GM21381 (cell line): ENCODE measurements around the gene EXTL2.
"Not testable (repeated sequence)": the region's sequence is repeated elsewhere in the genome, so short reads cannot be mapped to it uniquely, and the experiment has no call there.

ENCODE experiments used
- ATAC-seq: cut with Tn5 transposase; IDR thresholded peaks from one replicate; pipeline ENCODE4 v1.9.1; 2021; ENCODE audit warnings: mild to moderate bottlenecking, moderate library complexity; ENCODE audit not compliant: unreplicated experiment

The EXTL2 gene, protein sequence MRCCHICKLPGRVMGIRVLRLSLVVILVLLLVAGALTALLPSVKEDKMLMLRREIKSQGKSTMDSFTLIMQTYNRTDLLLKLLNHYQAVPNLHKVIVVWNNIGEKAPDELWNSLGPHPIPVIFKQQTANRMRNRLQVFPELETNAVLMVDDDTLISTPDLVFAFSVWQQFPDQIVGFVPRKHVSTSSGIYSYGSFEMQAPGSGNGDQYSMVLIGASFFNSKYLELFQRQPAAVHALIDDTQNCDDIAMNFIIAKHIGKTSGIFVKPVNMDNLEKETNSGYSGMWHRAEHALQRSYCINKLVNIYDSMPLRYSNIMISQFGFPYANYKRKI

DNA sequence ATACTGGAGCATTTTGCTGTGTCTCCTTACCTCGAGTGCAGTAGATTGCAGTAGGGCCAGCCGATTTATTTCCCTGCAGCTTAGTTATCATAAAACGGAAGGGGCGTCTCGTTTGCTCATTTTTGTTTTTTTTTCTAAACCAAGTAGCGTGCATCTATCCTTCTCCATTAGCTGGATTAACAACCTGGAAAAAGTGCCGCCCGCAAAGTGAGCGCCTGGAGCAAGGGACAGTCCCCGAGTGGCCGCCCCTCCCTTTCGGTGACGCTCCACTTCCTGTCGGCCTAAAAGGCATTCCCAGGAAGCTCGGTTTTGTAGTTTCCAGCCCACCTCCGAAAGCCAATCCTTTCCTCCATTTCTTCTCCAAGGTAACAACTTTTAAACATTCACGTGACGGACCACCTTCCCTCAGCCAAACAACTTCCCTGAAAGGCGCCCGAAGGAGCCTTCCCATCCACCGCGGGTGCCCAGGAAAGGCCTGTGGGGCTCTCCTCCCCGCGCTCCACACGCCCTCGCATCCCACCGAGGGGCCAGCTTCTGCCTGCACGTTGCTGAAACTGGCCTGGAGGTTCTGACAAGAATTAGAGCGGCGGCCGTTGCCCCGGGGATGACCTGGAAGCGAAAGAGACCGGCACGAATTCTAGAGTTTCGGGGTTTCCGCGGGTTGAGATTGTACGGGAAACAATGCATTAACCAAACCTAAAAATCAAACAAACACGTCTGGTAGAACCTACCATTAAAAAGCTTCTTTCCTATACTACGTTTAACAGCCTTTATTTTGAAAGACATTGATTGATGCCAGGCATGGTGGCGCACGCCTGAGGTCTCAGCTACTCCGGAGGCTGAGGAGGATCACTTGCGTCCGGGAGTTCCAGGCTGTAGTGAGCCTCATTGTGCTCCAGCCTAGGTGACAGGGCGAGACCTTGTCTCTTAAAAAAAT lies at the start of gene EXTL2:
TSS of gene EXTL2 (minus strand) at position 240 of the 937 bp plus-strand sequence. CDS start 6,085 bp downstream, outside the sequence.
- ATAC-seq: peak; percentile 39

DNA sequence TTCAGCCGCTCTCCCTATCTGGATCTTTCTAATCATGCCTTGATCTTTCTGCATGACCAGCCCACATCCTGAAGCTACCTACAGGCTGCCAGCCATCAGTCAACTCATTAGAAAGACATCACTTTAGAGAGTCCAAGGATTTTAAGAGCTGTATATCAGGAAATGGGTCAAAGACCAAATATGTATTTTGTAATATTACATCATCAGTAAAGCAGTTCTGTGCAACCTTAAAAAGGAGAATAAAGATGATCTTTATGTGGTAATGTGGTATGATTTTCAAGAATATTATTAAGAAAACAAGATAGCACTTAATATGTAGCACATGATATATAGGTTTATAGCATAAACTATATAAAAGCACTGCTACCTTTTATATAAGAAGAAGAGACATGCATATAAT lies 48.9 kb upstream of the EXTL2 start:
- ATAC-seq: no peak

DNA sequence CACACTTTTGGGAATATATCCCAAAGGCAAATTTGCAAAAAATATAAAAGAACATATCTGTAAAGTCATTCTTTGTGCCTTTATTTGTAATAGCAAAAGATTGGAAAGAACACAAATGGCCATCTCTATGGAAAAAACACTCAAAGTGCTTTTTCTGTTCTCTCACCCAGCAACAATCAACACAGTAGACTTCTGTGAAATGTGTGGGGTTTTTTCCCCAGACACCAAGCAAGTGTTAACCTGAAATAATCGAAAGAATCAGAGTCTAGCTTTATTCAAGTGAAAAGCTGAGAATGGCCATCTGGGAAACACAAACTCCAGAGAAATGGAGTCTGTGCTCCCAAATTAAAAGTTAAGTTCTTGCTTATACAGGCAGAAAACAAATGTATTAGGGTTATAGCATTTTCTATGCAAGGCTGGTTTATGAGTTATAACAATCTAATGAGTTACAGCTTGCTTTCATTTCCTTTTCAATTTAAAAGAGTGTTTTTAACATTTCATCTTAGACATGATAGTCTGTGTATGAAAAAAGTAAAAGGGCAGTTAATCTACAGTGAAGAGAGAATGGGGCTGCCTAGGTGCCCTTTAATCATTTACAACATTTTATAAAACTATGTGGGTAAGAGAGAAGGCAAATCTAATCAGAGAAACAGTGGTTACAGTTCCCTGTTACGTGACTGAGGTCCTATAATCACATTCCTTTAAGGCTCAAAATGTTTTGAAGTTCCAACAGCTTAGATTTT lies 47.8 kb upstream of the EXTL2 start:
- ATAC-seq: no peak

DNA sequence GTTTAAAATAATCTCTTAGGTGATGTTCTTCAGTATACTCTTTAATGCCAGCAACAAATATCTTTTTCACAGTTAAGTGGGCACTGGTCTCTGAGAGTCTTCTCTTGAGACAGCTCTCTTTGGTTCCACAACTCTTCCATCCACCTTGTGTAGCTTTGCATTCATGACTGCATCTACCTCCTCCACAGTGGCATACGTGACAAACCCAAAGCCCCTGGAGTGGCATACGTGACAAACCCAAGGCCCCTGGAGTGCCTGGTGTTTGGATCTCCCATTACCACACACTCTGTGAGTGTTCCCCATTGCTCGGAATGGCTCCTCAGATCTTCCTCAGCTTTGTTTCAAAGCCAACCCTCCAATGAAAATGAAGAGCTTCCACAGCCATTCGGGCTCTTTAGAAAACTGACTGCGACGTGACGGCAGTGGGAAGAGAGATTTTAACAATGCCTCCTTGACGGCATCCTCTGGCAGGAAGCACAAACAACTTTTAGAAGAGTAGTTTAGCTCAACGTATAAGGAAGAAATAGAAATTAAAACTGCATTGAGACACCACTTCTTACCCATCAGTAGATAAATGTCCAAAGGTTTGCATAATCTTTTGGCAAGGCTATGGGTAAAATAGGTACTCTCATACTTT lies 47.1 kb upstream of the EXTL2 start:
- ATAC-seq: no peak

DNA sequence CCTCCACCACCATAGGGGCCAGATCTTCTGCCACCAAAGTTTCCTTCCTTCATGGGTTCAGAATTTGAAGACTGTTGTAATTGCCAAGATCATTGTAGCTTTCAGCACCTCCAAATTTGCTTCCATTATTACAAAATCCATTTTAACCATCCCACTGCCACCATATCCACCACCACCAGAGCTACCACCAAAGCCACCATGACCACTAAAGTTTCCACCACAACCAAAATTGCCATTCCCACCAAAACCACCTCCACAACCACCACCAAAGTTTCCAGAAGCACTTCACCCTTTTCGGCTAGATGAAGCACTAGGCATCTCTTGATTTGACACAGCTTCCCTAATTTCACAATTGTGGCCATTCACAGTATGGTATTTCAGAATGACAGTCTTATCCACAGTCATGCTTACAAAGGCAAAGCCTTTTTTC lies 46.5 kb upstream of the EXTL2 start:
- no peak for ATAC-seq

DNA sequence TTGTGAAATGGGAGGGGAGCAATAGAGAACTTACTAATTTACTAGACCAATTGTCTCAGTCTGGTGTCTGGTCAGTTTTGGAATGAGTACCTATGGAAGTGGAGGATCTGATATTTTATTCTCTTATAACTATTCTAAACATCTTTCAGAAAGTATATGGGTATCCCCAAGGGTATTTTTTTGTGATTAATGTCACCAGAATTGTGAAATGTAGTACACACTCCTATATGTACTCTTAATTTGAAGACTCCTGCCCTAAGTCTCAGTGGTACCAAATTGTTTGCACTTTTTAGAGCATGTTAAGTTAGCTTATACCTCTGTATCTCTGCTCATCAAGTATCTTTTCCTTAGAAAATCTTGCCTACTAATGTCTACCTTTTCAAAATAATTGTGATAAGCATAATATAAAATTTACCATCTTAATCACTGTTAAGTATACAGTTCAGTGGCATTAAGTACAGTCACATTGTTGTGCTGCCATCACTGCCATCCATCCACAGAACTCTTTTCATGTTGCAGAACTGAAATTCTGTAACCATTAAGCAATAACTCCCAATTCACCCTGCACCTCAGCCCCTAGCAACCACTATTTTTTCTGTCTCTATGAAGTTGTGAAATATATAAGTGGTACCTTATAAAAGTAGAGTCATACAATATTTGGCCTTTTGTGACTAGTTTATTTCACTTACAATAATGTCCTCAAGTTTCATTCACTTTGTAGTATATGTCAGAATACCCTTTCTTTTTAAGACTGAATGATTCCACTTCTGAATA lies 41.7 kb upstream of the EXTL2 start:
- ATAC-seq: no peak

DNA sequence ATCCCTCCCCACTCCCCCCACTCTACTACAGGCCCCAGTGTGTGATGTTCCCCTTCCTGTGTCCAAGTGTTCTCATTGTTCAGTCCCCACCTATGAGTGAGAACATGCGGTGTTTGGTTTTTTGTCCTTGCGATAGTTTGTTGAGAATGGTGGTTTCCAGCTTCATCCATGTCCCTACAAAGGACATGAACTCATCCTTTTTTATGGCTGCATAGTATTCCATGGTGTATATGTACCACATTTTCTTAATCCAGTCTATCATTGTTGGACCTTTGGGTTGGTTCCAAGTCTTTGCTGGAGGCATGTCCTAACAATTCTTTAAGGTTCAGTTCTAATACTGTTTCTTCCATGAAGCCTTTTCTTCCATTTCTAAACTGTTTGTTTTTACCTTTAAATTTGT lies 38.9 kb upstream of the EXTL2 start:
- not testable (repeated sequence) for ATAC-seq

DNA sequence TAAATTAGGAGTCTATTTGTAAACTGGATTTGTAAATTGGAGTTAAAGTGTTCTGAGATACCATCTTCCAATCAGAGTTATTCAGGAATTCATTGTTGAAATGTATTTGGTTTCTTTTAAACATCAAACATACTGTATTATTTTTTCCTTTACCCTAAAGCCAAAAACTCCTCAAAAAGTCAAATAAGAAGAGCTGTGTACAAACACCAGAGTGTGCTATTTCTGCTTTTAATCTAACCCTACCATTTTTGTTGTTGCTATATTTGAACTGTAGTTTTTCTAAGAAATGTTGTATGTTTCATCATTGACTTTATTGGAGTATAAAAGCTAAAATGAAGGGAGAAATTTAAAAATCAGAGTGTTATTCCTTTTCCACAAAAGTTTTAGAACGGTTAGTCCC lies 37.1 kb upstream of the EXTL2 start:
- no peak for ATAC-seq

DNA sequence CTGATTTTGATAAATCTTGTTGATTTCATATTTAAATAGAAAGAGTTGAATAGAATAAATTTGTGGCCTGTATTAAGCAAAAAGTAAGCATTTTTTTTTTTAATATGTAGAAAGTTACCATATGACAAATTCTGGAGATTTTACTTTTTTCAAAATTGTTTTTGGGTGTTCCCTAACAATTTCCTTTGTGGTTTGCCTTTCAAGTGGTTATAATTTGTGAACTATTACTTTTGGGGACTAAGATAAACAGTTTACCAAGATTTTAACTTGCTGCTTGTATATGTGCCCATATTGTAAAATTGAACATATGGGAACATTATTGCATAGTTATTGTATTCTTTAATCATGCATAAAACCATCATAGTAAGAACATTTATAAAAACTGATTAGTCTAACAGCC lies 35.9 kb upstream of the EXTL2 start:
- ATAC-seq: no peak

DNA sequence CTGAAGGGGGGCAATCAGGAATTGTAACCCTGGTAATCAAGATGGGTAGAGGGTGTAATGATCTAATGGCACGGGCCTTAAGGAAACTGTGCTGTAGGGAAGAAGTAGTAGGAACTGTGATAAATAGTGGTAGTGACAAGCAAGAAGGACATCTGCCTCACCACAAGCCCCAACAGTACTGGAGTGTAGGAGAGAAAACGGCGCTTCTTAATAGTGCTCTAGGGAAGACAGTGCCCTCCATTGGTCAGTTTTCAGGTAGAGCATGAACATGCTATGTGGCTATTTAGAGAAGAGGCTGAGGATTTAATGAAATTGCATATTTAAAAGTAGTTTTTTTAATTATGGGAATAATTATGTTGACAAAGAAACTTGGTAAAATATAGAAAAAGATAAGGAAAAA lies 33.5 kb upstream of the EXTL2 start:
- ATAC-seq: no peak

DNA sequence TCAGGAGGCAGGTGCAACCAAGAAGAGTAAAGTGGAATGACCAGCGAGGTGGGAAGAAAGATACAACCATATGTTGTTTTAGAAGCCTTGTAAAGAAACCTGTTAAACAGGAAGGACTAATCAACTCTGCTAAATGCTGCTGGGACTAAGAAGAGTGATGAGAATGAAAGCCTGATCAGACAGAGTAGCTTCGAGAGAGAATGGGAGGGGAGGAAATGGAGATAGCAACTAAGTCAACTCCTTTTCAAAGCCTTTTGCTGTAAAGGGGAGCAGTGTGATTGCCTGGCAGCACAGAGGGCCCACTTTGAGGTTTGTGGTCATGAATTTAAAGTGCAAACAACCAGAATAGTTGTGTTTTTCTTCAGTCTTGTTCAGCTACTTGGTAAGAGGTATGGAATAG lies 32.6 kb upstream of the EXTL2 start:
- no peak for ATAC-seq

DNA sequence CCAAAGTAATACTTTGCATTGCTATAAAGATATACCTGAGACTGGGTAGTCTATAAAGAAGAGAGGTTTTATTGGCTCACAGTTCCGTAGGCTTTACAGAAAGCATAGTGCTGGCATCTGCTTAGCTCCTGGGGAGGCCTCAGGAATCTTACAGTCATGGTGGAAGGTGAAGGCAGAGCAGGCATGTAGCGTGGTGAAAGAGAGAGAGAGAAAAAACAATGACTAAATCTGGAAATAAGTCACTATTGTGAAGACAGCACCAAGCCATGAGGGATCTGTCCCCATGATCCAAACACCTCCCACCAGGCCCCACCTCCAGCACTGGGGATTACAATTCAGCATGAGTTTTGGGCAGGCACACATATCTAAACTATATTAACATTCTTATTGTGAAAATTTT lies 31.6 kb upstream of the EXTL2 start:
- no peak for ATAC-seq

DNA sequence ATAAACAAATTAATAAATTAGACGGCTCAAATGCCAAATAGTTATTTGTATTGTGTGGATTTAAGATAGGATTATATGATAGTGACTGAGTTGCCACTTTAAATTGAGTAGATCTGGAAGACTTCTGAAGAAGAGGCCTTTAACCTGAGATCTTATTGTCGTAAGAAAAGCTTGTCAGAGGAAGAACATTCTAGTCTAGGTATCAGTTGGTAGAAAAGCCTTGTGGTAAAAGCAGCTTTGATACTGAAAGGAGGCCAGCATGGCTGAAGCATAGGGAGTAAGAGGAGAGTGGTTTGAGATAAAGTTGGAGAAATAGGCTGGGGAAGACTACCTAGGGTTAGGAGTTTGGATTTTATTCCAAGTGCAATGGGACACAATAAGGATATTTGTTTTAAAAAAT lies 30.3 kb upstream of the EXTL2 start:
- no peak for ATAC-seq

DNA sequence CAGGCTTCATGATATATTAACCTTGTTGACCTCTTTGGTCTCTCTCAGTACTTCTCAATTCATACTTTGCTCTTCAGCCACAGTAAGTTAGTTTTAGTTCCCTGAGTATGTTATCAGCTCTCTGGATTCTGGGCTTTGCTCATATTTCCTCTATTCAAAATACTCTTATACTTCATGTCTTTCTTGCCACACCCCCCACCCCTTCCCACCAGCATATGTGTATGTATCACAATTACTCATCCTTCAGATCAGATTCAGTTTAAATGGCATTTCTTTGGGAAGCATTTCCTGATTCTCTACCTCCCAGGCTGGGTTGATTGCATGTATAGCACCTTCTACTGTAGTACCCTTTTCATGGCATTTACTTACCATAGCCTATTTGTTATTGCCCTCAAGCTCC lies 29.6 kb upstream of the EXTL2 start:
- no peak for ATAC-seq

DNA sequence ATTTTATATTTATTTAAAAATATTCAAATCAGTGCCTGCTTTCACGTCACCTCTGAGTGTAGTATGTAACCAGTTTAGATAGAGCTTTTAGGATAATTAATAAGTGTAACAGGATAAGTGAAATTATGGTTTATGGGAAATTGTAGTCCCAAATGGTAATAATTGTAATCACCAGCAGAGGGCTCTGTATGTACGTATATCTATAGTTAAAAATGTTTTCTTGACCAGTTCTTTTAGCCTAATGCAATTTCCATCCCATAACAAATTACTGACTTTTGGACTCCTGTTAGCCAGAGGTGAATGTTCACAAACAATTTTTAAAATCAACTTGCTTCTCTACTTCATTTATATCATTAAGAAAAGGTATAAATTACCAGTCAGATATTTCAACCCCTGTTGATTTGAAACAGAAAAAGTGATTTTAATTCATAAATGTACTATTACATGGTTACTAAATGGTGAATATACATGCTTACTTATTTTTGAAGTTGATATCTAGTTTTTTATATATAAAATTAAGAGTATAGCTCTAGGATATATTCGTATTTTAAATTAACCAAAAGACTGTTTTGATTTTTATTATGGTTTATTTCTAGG lies 26.6 kb upstream of the EXTL2 start:
- ATAC-seq: no peak

DNA sequence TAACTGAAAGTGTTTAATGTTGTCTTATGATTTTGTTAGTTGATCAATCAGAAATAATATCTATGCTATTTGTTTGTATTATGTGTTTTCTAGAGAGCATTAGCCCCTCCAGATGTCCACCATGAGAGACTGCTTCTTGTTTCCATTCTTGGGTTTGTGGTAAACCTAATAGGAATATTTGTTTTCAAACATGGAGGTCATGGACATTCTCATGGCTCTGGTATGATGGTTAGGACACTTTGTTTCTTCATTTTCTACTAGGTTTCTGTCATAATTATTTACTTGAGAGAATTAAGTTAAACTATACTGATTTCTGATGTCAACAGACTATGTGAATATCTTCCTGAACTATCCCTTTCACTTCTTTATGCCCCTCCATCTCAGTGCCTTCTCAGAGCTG lies 17.4 kb upstream of the EXTL2 start:
- no peak for ATAC-seq

DNA sequence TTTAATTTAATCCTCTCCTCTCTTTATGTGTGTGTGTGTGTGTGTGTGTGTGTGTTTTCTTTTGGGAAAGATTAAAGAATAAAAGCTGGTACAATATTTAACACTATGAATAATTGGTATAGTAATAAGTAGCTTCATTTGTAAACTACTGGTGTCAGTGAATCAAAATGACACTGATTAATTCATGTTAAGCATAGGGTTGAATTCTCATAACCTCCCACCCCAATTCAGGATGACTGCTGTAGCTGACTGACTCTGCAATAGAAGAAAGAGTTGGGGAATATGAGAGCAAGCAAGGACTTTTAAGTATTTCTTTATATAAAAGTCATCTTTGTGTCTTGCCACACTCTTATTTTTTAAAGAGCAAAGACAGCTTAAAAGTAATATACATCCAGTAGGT lies 14.4 kb upstream of the EXTL2 start:
- ATAC-seq: no peak

DNA sequence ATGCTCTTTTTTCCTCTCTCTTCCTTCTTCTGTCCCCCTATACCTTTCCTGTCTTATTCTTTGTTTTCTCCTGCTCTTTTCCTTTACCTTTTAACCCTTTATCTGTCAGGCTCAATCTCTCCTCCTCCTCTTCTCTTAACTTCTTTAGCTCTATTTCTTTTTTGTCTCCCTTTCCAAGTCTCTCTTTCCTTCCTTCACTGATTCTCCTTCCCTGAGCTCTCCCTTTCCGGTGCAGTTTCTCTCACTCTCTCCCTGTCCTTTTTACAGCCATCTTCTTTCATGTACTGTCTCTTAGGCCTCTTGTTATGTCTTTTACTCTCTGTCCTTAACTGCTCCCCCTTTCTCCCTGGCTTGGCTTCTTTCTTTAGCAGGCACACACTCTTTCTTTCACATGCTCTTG lies 13.2 kb upstream of the EXTL2 start:
- ATAC-seq: no peak

DNA sequence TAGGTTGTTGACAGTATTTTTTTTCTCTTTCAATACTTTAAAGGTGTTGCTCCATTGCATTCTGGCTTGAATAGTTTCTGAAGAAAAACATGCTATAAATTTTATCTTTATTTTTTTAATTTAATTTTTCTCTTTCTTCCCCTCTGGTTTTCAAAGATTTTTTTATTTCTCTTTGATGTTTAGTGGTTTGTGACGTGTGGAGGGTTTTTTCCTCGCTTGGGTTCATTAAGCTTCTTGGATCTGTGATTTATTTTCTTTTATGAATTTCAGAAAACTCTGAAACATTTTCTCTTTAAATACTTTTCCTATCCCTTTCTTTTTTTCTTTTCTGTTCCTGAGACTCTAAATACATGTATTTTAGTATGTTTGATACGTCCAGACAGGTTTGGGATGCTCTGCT lies 10.5 kb upstream of the EXTL2 start:
- ATAC-seq: no peak

DNA sequence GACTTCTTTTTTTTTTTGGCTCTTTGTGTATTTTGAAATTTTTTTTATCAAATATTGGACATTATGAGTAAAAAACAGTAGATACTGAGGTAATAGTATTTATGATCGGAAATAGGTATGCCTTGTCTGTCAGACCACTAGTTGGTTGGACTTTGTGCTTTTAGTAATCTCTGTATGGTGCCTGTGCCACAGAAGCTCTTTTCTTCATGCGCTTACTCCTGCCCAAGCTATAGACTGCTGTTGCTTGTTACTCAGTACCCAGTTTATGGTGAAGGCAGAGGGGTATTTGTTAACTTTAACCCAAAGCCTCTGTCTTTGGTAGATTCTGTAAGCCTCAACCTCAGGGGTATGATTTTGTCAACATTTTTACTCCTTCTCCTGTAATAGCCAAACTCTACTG lies 9.9 kb upstream of the EXTL2 start:
- no peak for ATAC-seq
